ENCODE measurements around the gene CACNA1A.

Gene CACNA1A

GRCh38 chr19:13475044-13475443 lies 31.2 kb downstream of the CACNA1A start:
- TF ChIP-seq CTCF (IDR thresholded peaks at IDR 0.05; ENCODE audit: insufficient read depth, missing control alignments), result no peak
- no peak for DNase-seq (ENCODE audit: insufficient read length, low spot score)
- FAIRE-seq, result no peak

- FAIRE-seq, result no peak
- TF ChIP-seq CTCF (IDR thresholded peaks at IDR 0.05; ENCODE audit: insufficient read depth, missing control alignments), result no peak
- DNase-seq (ENCODE audit: insufficient read length, low spot score), result no peak
Observed at GRCh38 chr19:13466697-13467096, 39.6 kb downstream of the CACNA1A start.

- no peak for FAIRE-seq
- no peak for DNase-seq (ENCODE audit: insufficient read length, low spot score)
Observed at GRCh38 chr19:13463296-13463695, 43.0 kb downstream of the CACNA1A start.

GRCh38 chr19:13461536-13461935 lies 44.7 kb downstream of the CACNA1A start:
- DNase-seq (ENCODE audit: insufficient read length, low spot score) (no peak), FAIRE-seq (no peak)

More at GRCh38 chr19:13463296-13463695, 43.0 kb downstream of the CACNA1A start:
- no peak for TF ChIP-seq CTCF (IDR thresholded peaks at IDR 0.05; ENCODE audit: insufficient read depth, missing control alignments)

GRCh38 chr19:13460045-13460444 lies 46.2 kb downstream of the CACNA1A start:
- no peak for FAIRE-seq
- no peak for DNase-seq (ENCODE audit: insufficient read length, low spot score)
- no peak for TF ChIP-seq CTCF (IDR thresholded peaks at IDR 0.05; ENCODE audit: insufficient read depth, missing control alignments)

More at GRCh38 chr19:13461536-13461935, 44.7 kb downstream of the CACNA1A start:
- no peak for TF ChIP-seq CTCF (IDR thresholded peaks at IDR 0.05; ENCODE audit: insufficient read depth, missing control alignments)

- no peak for TF ChIP-seq CTCF (IDR thresholded peaks at IDR 0.05; ENCODE audit: insufficient read depth, missing control alignments)
- DNase-seq (ENCODE audit: insufficient read length, low spot score) (no peak), FAIRE-seq (no peak)
Observed at GRCh38 chr19:13459351-13459750, 46.9 kb downstream of the CACNA1A start.

GRCh38 chr19:13451434-13451995 lies 54.8 kb downstream of the CACNA1A start:
- DNase-seq (ENCODE audit: insufficient read length, low spot score) (no peak), FAIRE-seq (no peak)
- TF ChIP-seq CTCF (IDR thresholded peaks at IDR 0.05; ENCODE audit: insufficient read depth, missing control alignments), result no peak

Data from D721Med (cell line).